ENCODE results near the gene TMUB1. TPM values are rescaled to one million over a fixed set of nuclear protein-coding genes. Genes with fewer than 3 reads are reported as not detected.

The TMUB1 gene
- total and polyA plus RNA-seq, 9 of the 15 experiments (the other 6 are each of a cell fraction or from before 2014, with no cell fraction given), result 0.14 to 241 (median 74.1) TPM

GRCh38 chr7:151083071-151083823 lies at the start of gene TMUB1 (continued):
- TF ChIP-seq, protein P1, sequence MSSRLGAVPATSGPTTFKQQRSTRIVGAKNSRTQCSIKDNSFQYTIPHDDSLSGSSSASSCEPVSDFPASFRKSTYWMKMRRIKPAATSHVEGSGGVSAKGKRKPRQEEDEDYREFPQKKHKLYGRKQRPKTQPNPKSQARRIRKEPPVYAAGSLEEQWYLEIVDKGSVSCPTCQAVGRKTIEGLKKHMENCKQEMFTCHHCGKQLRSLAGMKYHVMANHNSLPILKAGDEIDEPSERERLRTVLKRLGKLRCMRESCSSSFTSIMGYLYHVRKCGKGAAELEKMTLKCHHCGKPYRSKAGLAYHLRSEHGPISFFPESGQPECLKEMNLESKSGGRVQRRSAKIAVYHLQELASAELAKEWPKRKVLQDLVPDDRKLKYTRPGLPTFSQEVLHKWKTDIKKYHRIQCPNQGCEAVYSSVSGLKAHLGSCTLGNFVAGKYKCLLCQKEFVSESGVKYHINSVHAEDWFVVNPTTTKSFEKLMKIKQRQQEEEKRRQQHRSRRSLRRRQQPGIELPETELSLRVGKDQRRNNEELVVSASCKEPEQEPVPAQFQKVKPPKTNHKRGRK (tag; IDR thresholded peaks at IDR 0.05), result no peak
- TF ChIP-seq, protein P2, sequence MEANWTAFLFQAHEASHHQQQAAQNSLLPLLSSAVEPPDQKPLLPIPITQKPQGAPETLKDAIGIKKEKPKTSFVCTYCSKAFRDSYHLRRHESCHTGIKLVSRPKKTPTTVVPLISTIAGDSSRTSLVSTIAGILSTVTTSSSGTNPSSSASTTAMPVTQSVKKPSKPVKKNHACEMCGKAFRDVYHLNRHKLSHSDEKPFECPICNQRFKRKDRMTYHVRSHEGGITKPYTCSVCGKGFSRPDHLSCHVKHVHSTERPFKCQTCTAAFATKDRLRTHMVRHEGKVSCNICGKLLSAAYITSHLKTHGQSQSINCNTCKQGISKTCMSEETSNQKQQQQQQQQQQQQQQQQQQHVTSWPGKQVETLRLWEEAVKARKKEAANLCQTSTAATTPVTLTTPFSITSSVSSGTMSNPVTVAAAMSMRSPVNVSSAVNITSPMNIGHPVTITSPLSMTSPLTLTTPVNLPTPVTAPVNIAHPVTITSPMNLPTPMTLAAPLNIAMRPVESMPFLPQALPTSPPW (CRISPR knock-in tag; IDR thresholded peaks at IDR 0.05), result peak; percentile 95
- TF ChIP-seq RAD51 (IDR thresholded peaks at IDR 0.05; ENCODE audit: borderline replicate concordance, low read depth) (peak; percentile 62), NR2C1 (IDR thresholded peaks at IDR 0.05) (no peak), NR2C1 (tag; IDR thresholded peaks at IDR 0.05) (peak; percentile 48; the same call in 1 of the 2 replicates), ZBTB7A (IDR thresholded peaks at IDR 0.05; ENCODE audit: borderline replicate concordance, control insufficient read depth, low read depth, low read length) (peak; percentile 88), NFIC (IDR thresholded peaks at IDR 0.05) (no peak), PURB (CRISPR knock-in tag; IDR thresholded peaks at IDR 0.05; ENCODE audit: low read depth) (no peak), BMI1 (IDR thresholded peaks at IDR 0.05; ENCODE audit: low read length) (no peak), NR0B1 (IDR thresholded peaks at IDR 0.05; ENCODE audit: partially characterized antibody) (no peak), NFATC3 (IDR thresholded peaks at IDR 0.05) (no peak), ATF6 (CRISPR knock-in tag; IDR thresholded peaks at IDR 0.05) (no peak), CEBPG (CRISPR knock-in tag; IDR thresholded peaks at IDR 0.05) (no peak), CEBPG (tag; conservative IDR thresholded peaks at IDR 0.05 in 1 of 2, IDR thresholded peaks at IDR 0.05 in 1 of 2) (peak in 1 of 2 experiments; percentile 43; a peak in 2 of 4 replicates), HLTF (IDR thresholded peaks at IDR 0.05) (no peak)
- TF ChIP-seq, protein P3, sequence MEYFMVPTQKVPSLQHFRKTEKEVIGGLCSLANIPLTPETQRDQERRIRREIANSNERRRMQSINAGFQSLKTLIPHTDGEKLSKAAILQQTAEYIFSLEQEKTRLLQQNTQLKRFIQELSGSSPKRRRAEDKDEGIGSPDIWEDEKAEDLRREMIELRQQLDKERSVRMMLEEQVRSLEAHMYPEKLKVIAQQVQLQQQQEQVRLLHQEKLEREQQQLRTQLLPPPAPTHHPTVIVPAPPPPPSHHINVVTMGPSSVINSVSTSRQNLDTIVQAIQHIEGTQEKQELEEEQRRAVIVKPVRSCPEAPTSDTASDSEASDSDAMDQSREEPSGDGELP (CRISPR knock-in tag; IDR thresholded peaks at IDR 0.05; ENCODE audit: borderline replicate concordance), result peak; percentile 88
- TF ChIP-seq, protein P4, sequence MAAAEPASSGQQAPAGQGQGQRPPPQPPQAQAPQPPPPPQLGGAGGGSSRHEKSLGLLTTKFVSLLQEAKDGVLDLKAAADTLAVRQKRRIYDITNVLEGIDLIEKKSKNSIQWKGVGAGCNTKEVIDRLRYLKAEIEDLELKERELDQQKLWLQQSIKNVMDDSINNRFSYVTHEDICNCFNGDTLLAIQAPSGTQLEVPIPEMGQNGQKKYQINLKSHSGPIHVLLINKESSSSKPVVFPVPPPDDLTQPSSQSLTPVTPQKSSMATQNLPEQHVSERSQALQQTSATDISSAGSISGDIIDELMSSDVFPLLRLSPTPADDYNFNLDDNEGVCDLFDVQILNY (CRISPR knock-in tag; IDR thresholded peaks at IDR 0.05), result no peak

Data from K562 (cell line).